Testis (tissue), 3 donors: ENCODE measurements around the gene HS3ST4. TPM values are rescaled to one million over a fixed set of nuclear protein-coding genes. Genes with fewer than 3 reads are reported as not detected.

ENCODE experiments used
- DNase-seq: peaks from one replicate; pipeline ENCODE4 v3.0.0-alpha.2; 2019
- H3K27ac ChIP-seq, 2 donors: fragments of 200-600 bp; sonication (generic); one replicate each; pipeline ENCODE4 v1.5.1; 2019
- H3K27me3 ChIP-seq: fragments of 200-600 bp; sonication (generic); one replicate; pipeline ENCODE4 v1.5.1; 2019
- H3K36me3 ChIP-seq: fragments of 200-600 bp; sonication (generic); one replicate; pipeline ENCODE4 v1.5.1; 2017; ENCODE audit warnings: low read depth; ENCODE audit errors: missing control alignments
- H3K4me1 ChIP-seq: fragments of 200-600 bp; sonication (generic); one replicate; pipeline ENCODE4 v1.5.1; 2019
- H3K4me3 ChIP-seq, 2 donors: fragments of 200-600 bp; sonication (generic); one replicate each; pipeline ENCODE4 v1.5.1; 2017 to 2019
- H3K9me3 ChIP-seq: fragments of 200-600 bp; sonication (generic); one replicate; pipeline ENCODE4 v1.5.1; 2017
- CTCF ChIP-seq, 3 experiments: fragments of 450-650 bp in 2 of 3; fragments of 200-600 bp in 1 of 3; sonication (generic) in 1 of 3; IDR thresholded peaks; one replicate each; pipeline ENCODE4 v1.5.1; 2016 to 2019; ENCODE audit warnings: antibody characterized with exemption in 3 of 3, mild to moderate bottlenecking in 2 of 3, moderate library complexity in 1 of 3
- POLR2A ChIP-seq: fragments of 450-650 bp; IDR thresholded peaks from one replicate; pipeline ENCODE4 v1.6.1; 2017; ENCODE audit warnings: antibody characterized with exemption, mild to moderate bottlenecking, moderate library complexity
- WGBS, 2 donors: methylation state at CpG; one replicate each; pipeline ENCODE4 v1.1.5; 2018; 5-methylcytosine and 5-hydroxymethylcytosine counted together
- intact Hi-C: fragments of 100-400 bp; cut with DNase I; formaldehyde crosslinking; loops from one replicate; pipeline ENCODE4 v1.15.1; 2023; ENCODE audit warnings: low total_unique reads
- polyA plus RNA-seq: library from polyadenylated mRNA; stranded (reverse); fragments of 350-450 nt; fragmentation: Illumina TruSeq; extraction: RNeasy Lipid Tissue Mini Kit (QIAGEN cat#74804); gene quantifications from one replicate; pipeline ENCODE4 v1.2.3, GENCODE V29; 2014; ENCODE audit warnings: low read depth, low replicate concordance; ENCODE audit not compliant: insufficient read depth
- total RNA-seq, 2 donors: library from RNA; depleted of rRNA; stranded (reverse); fragments of >200 nt; gene quantifications; one replicate each; pipeline ENCODE4 v1.2.3, GENCODE V29; 2016

Gene HS3ST4
- total and polyA plus RNA-seq, 3 donors from 2014 or later: 0.37 to 2.7 (median 2.6) TPM

GRCh38 chr16:26158142-26158759 lies 466.5 kb downstream of the HS3ST4 start:
- DNase-seq: no peak
- Histone ChIP-seq H3K36me3 (no peaks in the 10 kb centered on the region), H3K4me3 (no peak overlapping the region), H3K27me3 (no peaks in the 10 kb centered on the region), H3K27ac (no peak overlapping the region), H3K9me3 (no peaks in the 10 kb centered on the region), H3K4me1 (no peaks in the 10 kb centered on the region)
- intact Hi-C loops: no loop called here
- 58 to 62% methylated on average over 5 of the region's 5 CpGs for WGBS, 2 donors
- TF ChIP-seq CTCF (IDR thresholded peaks at IDR 0.05): no peak
- no peak for TF ChIP-seq POLR2A

GRCh38 chr16:26161461-26162180 lies 469.9 kb downstream of the HS3ST4 start:
- Histone ChIP-seq H3K4me1 (no peaks in the 10 kb centered on the region), H3K36me3 (no peaks in the 10 kb centered on the region), H3K27ac (no peak overlapping the region), H3K4me3 (no peak overlapping the region), H3K9me3 (no peaks in the 10 kb centered on the region), H3K27me3 (no peaks in the 10 kb centered on the region)
- intact Hi-C loops: no loop called here
- TF ChIP-seq CTCF (IDR thresholded peaks at IDR 0.05) (no peak), POLR2A (no peak)
- no peak for DNase-seq
- 73 to 86% methylated on average over 7 of the region's 7 CpGs for WGBS, 2 donors

GRCh38 chr16:26169473-26169872 lies 477.7 kb downstream of the HS3ST4 start:
- no peak overlapping the region for H3K4me3 ChIP-seq
- intact Hi-C loops: no loop called here
- H3K4me1 ChIP-seq: no peaks in the 10 kb centered on the region
- no peaks in the 10 kb centered on the region for H3K9me3 ChIP-seq
- H3K27me3 ChIP-seq: no peaks in the 10 kb centered on the region
- WGBS, 2 donors: 82 to 87% methylated on average over 3 of the region's 3 CpGs
- no peaks in the 10 kb centered on the region for H3K36me3 ChIP-seq
- no peak for TF ChIP-seq CTCF (IDR thresholded peaks at IDR 0.05)
- TF ChIP-seq POLR2A: no peak
- no peak for DNase-seq
- no peak overlapping the region for H3K27ac ChIP-seq

GRCh38 chr16:26175944-26176343 lies 484.2 kb downstream of the HS3ST4 start:
- intact Hi-C loops: no loop called here
- no peaks in the 10 kb centered on the region for H3K27me3 ChIP-seq
- TF ChIP-seq POLR2A: no peak
- WGBS, 2 donors: 37 to 58% methylated on average over 4 of the region's 4 CpGs
- no peak for DNase-seq
- H3K27ac ChIP-seq: no peak overlapping the region
- no peaks in the 10 kb centered on the region for H3K9me3 ChIP-seq
- no peak overlapping the region for H3K4me3 ChIP-seq
- H3K36me3 ChIP-seq: no peaks in the 10 kb centered on the region
- no peaks in the 10 kb centered on the region for H3K4me1 ChIP-seq

- H3K9me3 ChIP-seq: no peaks in the 10 kb centered on the region
- no peak for DNase-seq
- TF ChIP-seq POLR2A (no peak), CTCF (IDR thresholded peaks at IDR 0.05) (no peak)
- no peaks in the 10 kb centered on the region for H3K36me3 ChIP-seq
- intact Hi-C loops: no loop called here
- H3K4me3 ChIP-seq: no peak overlapping the region
- H3K27ac ChIP-seq: no peak overlapping the region
- 43 to 70% methylated on average over 1 of the region's 1 CpG for WGBS, 2 donors
- no peaks in the 10 kb centered on the region for H3K27me3 ChIP-seq
- H3K4me1 ChIP-seq: no peaks in the 10 kb centered on the region
Observed at GRCh38 chr16:26177438-26177837, 485.7 kb downstream of the HS3ST4 start.
